Fibroblast of the aortic adventitia (primary cell): ENCODE data around the gene NTS. TPM values are rescaled to one million over a fixed set of nuclear protein-coding genes. Genes with fewer than 3 reads are reported as not detected.

ENCODE experiments used
- DNase-seq: peaks from one replicate; pipeline ENCODE4 v3.0.0-alpha.2; 2010; ENCODE audit warnings: low read depth
- H3K4me3 ChIP-seq: 2 replicates; pipeline ENCODE4 v1.5.1; 2011; ENCODE audit warnings: low read depth, mild to moderate bottlenecking, control low read depth, low read length, moderate library complexity
- CTCF ChIP-seq: IDR thresholded peaks from 2 replicates; pipeline ENCODE4 v1.5.1; 2011; ENCODE audit warnings: mild to moderate bottlenecking, low read length, control low read depth, inconsistent platforms; ENCODE audit not compliant: insufficient read depth
- total RNA-seq: library from RNA; depleted of rRNA; stranded (reverse); fragments of >200 nt; gene quantifications from 2 replicates; pipeline ENCODE4 v1.2.3, GENCODE V29; 2012; ENCODE audit warnings: low replicate concordance

The NTS gene
- total RNA-seq, 1 donor, result 0.09 TPM

GRCh38 chr12:85865890-85866289 lies 8.2 kb upstream of the NTS start:
- H3K4me3 ChIP-seq, result no peak overlapping the region
- no peak for TF ChIP-seq CTCF
- no peak for DNase-seq

- TF ChIP-seq CTCF, result peak; percentile 80
- H3K4me3 ChIP-seq, result peak overlapping the region; percentile 50
- peak; percentile 87 for DNase-seq
Measured at GRCh38 chr12:85866986-85867776, 6.9 kb upstream of the NTS start.

- no peak overlapping the region for H3K4me3 ChIP-seq
- peak; percentile 74 for TF ChIP-seq CTCF
- DNase-seq, result peak; percentile 80
Measured at GRCh38 chr12:85872497-85873091, 1.5 kb upstream of the NTS start.

- no peak for DNase-seq
- H3K4me3 ChIP-seq, result no peak overlapping the region
Measured at GRCh38 chr12:85877459-85877858, 3.4 kb downstream of the NTS start.

GRCh38 chr12:85883763-85884162 lies 9.7 kb downstream of the NTS start:
- DNase-seq, result no peak
- TF ChIP-seq CTCF, result no peak
- no peak overlapping the region for H3K4me3 ChIP-seq

More at GRCh38 chr12:85877459-85877858, 3.4 kb downstream of the NTS start:
- TF ChIP-seq CTCF, result no peak

- TF ChIP-seq CTCF, result no peak
- DNase-seq, result no peak
- no peak overlapping the region for H3K4me3 ChIP-seq
Measured at GRCh38 chr12:85894653-85895052, 20.6 kb downstream of the NTS start.
